D721Med (cell line): Measurements from ENCODE around the gene FMO5.

Experiments
- DNase-seq: peaks from one replicate; pipeline ENCODE4 v3.0.0; 2011; ENCODE audit warnings: low spot score; ENCODE audit not compliant: insufficient read length
- FAIRE-seq: peaks from 2 replicates; lab custom pipeline; 2011; peaks lifted over from hg19 to GRCh38; lab: Jason Lieb, UNC
- CTCF ChIP-seq: IDR thresholded peaks from 2 replicates; pipeline ENCODE4 v1.5.1; 2012; ENCODE audit warnings: mild to moderate bottlenecking, control low read depth; ENCODE audit not compliant: insufficient read depth; ENCODE audit errors: missing control alignments

Gene FMO5

GRCh38 chr1:147225193-147225730 lies at the start of gene FMO5:
Gene FMO5, minus strand, starts transcription at chr1:147225339. Its CDS starts 310 bp downstream, at chr1:147225029.
- DNase-seq, result no peak
- no peak for FAIRE-seq
- no peak for TF ChIP-seq CTCF

GRCh38 chr1:147273409-147274336 lies 48.5 kb upstream of the FMO5 start:
- TF ChIP-seq CTCF, result peak; percentile 91
- no peak for DNase-seq
- peak; percentile 56 for FAIRE-seq

- no peak for TF ChIP-seq CTCF
- FAIRE-seq, result no peak
These were observed 46.9 kb upstream of the FMO5 start for GRCh38 chr1:147272042-147272441.

GRCh38 chr1:147270721-147271120 lies 45.6 kb upstream of the FMO5 start:
- DNase-seq (no peak), FAIRE-seq (no peak)
- TF ChIP-seq CTCF, result no peak

More at GRCh38 chr1:147272042-147272441, 46.9 kb upstream of the FMO5 start:
- no peak for DNase-seq

GRCh38 chr1:147267711-147268110 lies 42.6 kb upstream of the FMO5 start:
- DNase-seq (no peak), FAIRE-seq (no peak)
- no peak for TF ChIP-seq CTCF

- no peak for TF ChIP-seq CTCF
- FAIRE-seq (no peak), DNase-seq (no peak)
These were observed 41.2 kb upstream of the FMO5 start for GRCh38 chr1:147266381-147266780.
